DND-41 (cell line): ENCODE results near the gene IL17RE.
"Not testable (repeated sequence)": the region's sequence is repeated elsewhere in the genome, so short reads cannot be mapped to it uniquely, and the experiment has no call there.

Experiments used
- ATAC-seq: fragments of 200-7000 bp; cut with Tn5 transposase; 3 replicates; pipeline ENCODE4 v1.9.1; 2021; ENCODE audit warnings: low read depth; ENCODE audit not compliant: insufficient read depth
- DNase-seq: peaks from one replicate; pipeline ENCODE4 v3.0.0-alpha.2; 2020
- H2AFZ ChIP-seq: 2 replicates; pipeline ENCODE4 v1.6.0; 2012; ENCODE audit warnings: low read depth, low read length
- H3K27ac ChIP-seq: 2 replicates; pipeline ENCODE4 v1.5.1; 2012; ENCODE audit warnings: low read length, inconsistent platforms
- H3K27me3 ChIP-seq: fragments of 200-600 bp; sonication (generic); 2 replicates; pipeline ENCODE4 v1.6.0; 2012; ENCODE audit warnings: low read length, mild to moderate bottlenecking, inconsistent platforms; ENCODE audit not compliant: insufficient read depth, poor library complexity
- H3K36me3 ChIP-seq: 2 replicates; pipeline ENCODE4 v1.5.1; 2012; ENCODE audit warnings: low read length, inconsistent platforms; ENCODE audit not compliant: insufficient read depth
- H3K4me1 ChIP-seq: 2 replicates; pipeline ENCODE4 v1.5.1; 2012; ENCODE audit warnings: mild to moderate bottlenecking, low read length; ENCODE audit not compliant: insufficient read depth
- H3K4me2 ChIP-seq: 2 replicates; pipeline ENCODE4 v1.6.0; 2012; ENCODE audit warnings: mild to moderate bottlenecking, moderate library complexity, low read length, inconsistent platforms; ENCODE audit not compliant: insufficient read depth
- H3K4me3 ChIP-seq, 2 experiments: fragments of 200-600 bp in 1 of 2; shearing (Covaris generic) in 1 of 2; 2 replicates each; pipeline ENCODE4 v1.5.1; 2012 to 2016; ENCODE audit warnings: inconsistent platforms in 2 of 2, low read length in 2 of 2, mild to moderate bottlenecking in 2 of 2, low read depth in 1 of 2, moderate library complexity in 1 of 2
- H3K79me2 ChIP-seq: 2 replicates; pipeline ENCODE4 v1.6.0; 2012; ENCODE audit warnings: low read length, inconsistent platforms; ENCODE audit not compliant: insufficient read depth
- H3K9ac ChIP-seq: 2 replicates; pipeline ENCODE4 v1.6.0; 2012; ENCODE audit warnings: low read depth, mild to moderate bottlenecking, inconsistent platforms, low read length, moderate library complexity
- H3K9me3 ChIP-seq: 2 replicates; pipeline ENCODE4 v1.5.1; 2012; ENCODE audit warnings: low read length, moderate library complexity, mild to moderate bottlenecking, inconsistent platforms; ENCODE audit not compliant: insufficient read depth, severe bottlenecking
- H4K20me1 ChIP-seq: 2 replicates; pipeline ENCODE4 v1.6.0; 2012; ENCODE audit warnings: low read length; ENCODE audit not compliant: insufficient read depth
- CTCF ChIP-seq: IDR thresholded peaks from 2 replicates; pipeline ENCODE4 v1.5.1; 2012; ENCODE audit warnings: borderline replicate concordance, low read length, moderate library complexity, mild to moderate bottlenecking; ENCODE audit not compliant: poor library complexity, severe bottlenecking; ENCODE audit errors: extremely low read depth
- EZH2 ChIP-seq: IDR thresholded peaks from 3 replicates; pipeline ENCODE4 v1.6.1; 2012; ENCODE audit warnings: borderline replicate concordance, low read depth, mild to moderate bottlenecking, moderate library complexity, low read length, inconsistent platforms; ENCODE audit not compliant: severe bottlenecking

IL17RE gene

GRCh38 chr3:9875448-9875847 is 27.2 kb upstream of the IL17RE start:
- ATAC-seq, result no peak
- Histone ChIP-seq H3K9me3 (no peaks in the 10 kb centered on the region), H4K20me1 (no peaks in the 10 kb centered on the region), H3K4me3 (no peak overlapping the region), H2AFZ (no peak overlapping the region), H3K4me2 (no peak overlapping the region), H3K27ac (no peak overlapping the region), H3K4me1 (no peaks in the 10 kb centered on the region), H3K27me3 (peaks cover 5% of the 10 kb centered on the region), H3K9ac (no peak overlapping the region), H3K79me2 (no peaks in the 10 kb centered on the region), H3K36me3 (no peaks in the 10 kb centered on the region)
- DNase-seq, result no peak
- TF ChIP-seq CTCF (no peak), EZH2 (no peak)

- H3K4me1 ChIP-seq, H4K20me1 ChIP-seq, ATAC-seq, H3K4me3 ChIP-seq, DNase-seq, H3K27ac ChIP-seq, H3K9me3 ChIP-seq, H3K27me3 ChIP-seq, H3K9ac ChIP-seq, H3K36me3 ChIP-seq, H2AFZ ChIP-seq, H3K79me2 ChIP-seq, H3K4me2 ChIP-seq: not testable (repeated sequence)
These were observed 26.4 kb upstream of the IL17RE start for GRCh38 chr3:9876255-9876654.

GRCh38 chr3:9876991-9877390 is 25.7 kb upstream of the IL17RE start:
- H3K4me1 ChIP-seq, result no peaks in the 10 kb centered on the region
- DNase-seq, result no peak
- TF ChIP-seq CTCF, result peak; percentile 23
- no peak for TF ChIP-seq EZH2
- no peak overlapping the region for H2AFZ ChIP-seq
- no peaks in the 10 kb centered on the region for H4K20me1 ChIP-seq
- no peak overlapping the region for H3K4me3 ChIP-seq
- H3K9me3 ChIP-seq, result no peaks in the 10 kb centered on the region
- no peak overlapping the region for H3K4me2 ChIP-seq
- ATAC-seq, result no peak
- H3K79me2 ChIP-seq, result no peaks in the 10 kb centered on the region
- H3K36me3 ChIP-seq, result no peaks in the 10 kb centered on the region
- H3K27me3 ChIP-seq, result peaks cover 5% of the 10 kb centered on the region
- H3K9ac ChIP-seq, result no peak overlapping the region
- H3K27ac ChIP-seq, result no peak overlapping the region

- Histone ChIP-seq H3K4me2 (no peak overlapping the region), H3K4me1 (no peaks in the 10 kb centered on the region), H3K36me3 (no peaks in the 10 kb centered on the region), H3K9me3 (no peaks in the 10 kb centered on the region), H3K9ac (no peak overlapping the region), H3K4me3 (no peak overlapping the region), H3K27ac (no peak overlapping the region), H3K27me3 (peaks cover 5% of the 10 kb centered on the region), H4K20me1 (no peaks in the 10 kb centered on the region), H2AFZ (no peak overlapping the region), H3K79me2 (no peaks in the 10 kb centered on the region)
- DNase-seq (no peak), ATAC-seq (no peak)
- no peak for TF ChIP-seq EZH2
- no peak for TF ChIP-seq CTCF
These were observed 23.9 kb upstream of the IL17RE start for GRCh38 chr3:9878700-9879099.
